ENCODE results near the gene TRAP1. TPM values are rescaled to one million over a fixed set of nuclear protein-coding genes. Genes with fewer than 3 reads are reported as not detected.

TRAP1 gene
- total and polyA plus RNA-seq, 2 experiments from 2014 or later: 62.3 to 80.5 TPM

DNA sequence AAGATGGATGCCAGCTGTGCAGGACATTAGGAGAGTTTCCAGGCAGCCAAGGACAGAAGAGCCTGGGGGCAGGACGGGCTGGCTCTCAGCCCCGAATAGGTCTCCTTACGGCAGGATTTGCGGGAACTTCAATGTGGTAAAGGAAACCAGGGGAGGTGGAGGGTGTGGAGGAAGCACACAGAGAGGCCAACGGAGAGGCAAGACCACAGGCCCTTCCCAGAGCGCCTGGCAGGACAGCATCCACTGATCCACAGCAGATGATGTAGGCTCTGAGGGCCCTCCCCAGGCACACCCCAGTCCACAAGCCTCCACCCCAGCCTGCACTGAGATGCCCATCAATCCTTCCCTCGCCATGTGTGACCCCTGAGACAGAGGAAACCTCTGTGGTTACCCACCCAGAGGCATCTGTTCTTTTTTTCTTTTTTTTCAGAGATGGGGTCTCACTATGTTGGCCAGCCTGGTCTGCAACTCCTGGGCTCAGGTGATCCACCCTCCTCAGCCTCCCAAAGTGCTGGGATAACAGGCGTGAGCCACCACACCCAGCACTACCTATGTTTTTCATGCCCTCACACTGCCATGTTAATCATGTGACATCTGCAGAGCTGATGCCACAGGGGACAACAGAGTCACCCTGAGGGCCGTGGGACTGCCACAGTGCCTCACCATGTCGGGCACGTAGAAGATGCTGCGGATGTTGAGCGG, 43.5 kb downstream of the TRAP1 start:
- 88% methylated on average over 13 of the region's 13 CpGs for WGBS (ENCODE audit: low lambda C conversion rate, missing lambda C conversion rate)
- no peaks in the 10 kb centered on the region for H3K79me2 ChIP-seq
- H3K4me3 ChIP-seq: no peak overlapping the region
- TF ChIP-seq EZH2 (IDR thresholded peaks at IDR 0.05; ENCODE audit: borderline replicate concordance) (no peak), EZH2phosphoT487 (IDR thresholded peaks at IDR 0.05; ENCODE audit: low read depth, severe bottlenecking, unreplicated experiment) (no peak)
- TF ChIP-seq, protein P1, sequence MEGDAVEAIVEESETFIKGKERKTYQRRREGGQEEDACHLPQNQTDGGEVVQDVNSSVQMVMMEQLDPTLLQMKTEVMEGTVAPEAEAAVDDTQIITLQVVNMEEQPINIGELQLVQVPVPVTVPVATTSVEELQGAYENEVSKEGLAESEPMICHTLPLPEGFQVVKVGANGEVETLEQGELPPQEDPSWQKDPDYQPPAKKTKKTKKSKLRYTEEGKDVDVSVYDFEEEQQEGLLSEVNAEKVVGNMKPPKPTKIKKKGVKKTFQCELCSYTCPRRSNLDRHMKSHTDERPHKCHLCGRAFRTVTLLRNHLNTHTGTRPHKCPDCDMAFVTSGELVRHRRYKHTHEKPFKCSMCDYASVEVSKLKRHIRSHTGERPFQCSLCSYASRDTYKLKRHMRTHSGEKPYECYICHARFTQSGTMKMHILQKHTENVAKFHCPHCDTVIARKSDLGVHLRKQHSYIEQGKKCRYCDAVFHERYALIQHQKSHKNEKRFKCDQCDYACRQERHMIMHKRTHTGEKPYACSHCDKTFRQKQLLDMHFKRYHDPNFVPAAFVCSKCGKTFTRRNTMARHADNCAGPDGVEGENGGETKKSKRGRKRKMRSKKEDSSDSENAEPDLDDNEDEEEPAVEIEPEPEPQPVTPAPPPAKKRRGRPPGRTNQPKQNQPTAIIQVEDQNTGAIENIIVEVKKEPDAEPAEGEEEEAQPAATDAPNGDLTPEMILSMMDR (IDR thresholded peaks at IDR 0.05; ENCODE audit: poor library complexity): no peak
- H3K27ac ChIP-seq: no peak overlapping the region
- H3K4me1 ChIP-seq (ENCODE audit: insufficient read depth): no peaks in the 10 kb centered on the region
- no peaks in the 10 kb centered on the region for H3K27me3 ChIP-seq
- no peaks in the 10 kb centered on the region for H3K9me2 ChIP-seq (replicated peaks; ENCODE audit: insufficient read depth)
- no peak overlapping the region for H2AFZ ChIP-seq
- DNase-seq (ENCODE audit: low spot score): no peak
- H3K36me3 ChIP-seq (replicated peaks; ENCODE audit: insufficient read depth, low read depth): no peaks in the 10 kb centered on the region
- H3K4me2 ChIP-seq: no peak overlapping the region
- H4K20me1 ChIP-seq (ENCODE audit: insufficient read depth, poor library complexity, severe bottlenecking): no peaks in the 10 kb centered on the region
- H3K9me3 ChIP-seq (ENCODE audit: low read depth): no peaks in the 10 kb centered on the region

GRCh38 chr16:3673201-3673600, 44.1 kb downstream of the TRAP1 start:
- 95% methylated on average over 18 of the region's 18 CpGs for WGBS (ENCODE audit: low lambda C conversion rate, missing lambda C conversion rate)
- H3K4me3 ChIP-seq: no peak overlapping the region
- H3K27me3 ChIP-seq: no peaks in the 10 kb centered on the region
- H3K4me2 ChIP-seq: no peak overlapping the region
- DNase-seq (ENCODE audit: low spot score): no peak
- H3K27ac ChIP-seq: no peak overlapping the region
- H3K9me3 ChIP-seq (ENCODE audit: low read depth): no peaks in the 10 kb centered on the region
- no peak for TF ChIP-seq EZH2phosphoT487 (IDR thresholded peaks at IDR 0.05; ENCODE audit: low read depth, severe bottlenecking, unreplicated experiment)
- TF ChIP-seq, protein P1 (IDR thresholded peaks at IDR 0.05; ENCODE audit: poor library complexity): no peak
- no peak for TF ChIP-seq EZH2 (IDR thresholded peaks at IDR 0.05; ENCODE audit: borderline replicate concordance)
- H3K79me2 ChIP-seq: no peaks in the 10 kb centered on the region
- H3K9me2 ChIP-seq (replicated peaks; ENCODE audit: insufficient read depth): no peaks in the 10 kb centered on the region
- H3K36me3 ChIP-seq (replicated peaks; ENCODE audit: insufficient read depth, low read depth): no peaks in the 10 kb centered on the region
- H4K20me1 ChIP-seq (ENCODE audit: insufficient read depth, poor library complexity, severe bottlenecking): no peaks in the 10 kb centered on the region
- no peak overlapping the region for H2AFZ ChIP-seq
- H3K4me1 ChIP-seq (ENCODE audit: insufficient read depth): no peaks in the 10 kb centered on the region

- no peaks in the 10 kb centered on the region for H3K27me3 ChIP-seq
- H3K36me3 ChIP-seq (replicated peaks; ENCODE audit: insufficient read depth, low read depth): no peaks in the 10 kb centered on the region
- no peaks in the 10 kb centered on the region for H3K79me2 ChIP-seq
- no peaks in the 10 kb centered on the region for H3K9me3 ChIP-seq (ENCODE audit: low read depth)
- H3K4me3 ChIP-seq: no peak overlapping the region
- no peaks in the 10 kb centered on the region for H3K4me1 ChIP-seq (ENCODE audit: insufficient read depth)
- no peak overlapping the region for H3K27ac ChIP-seq
- no peak overlapping the region for H2AFZ ChIP-seq
- no peak for TF ChIP-seq EZH2phosphoT487 (IDR thresholded peaks at IDR 0.05; ENCODE audit: low read depth, severe bottlenecking, unreplicated experiment)
- TF ChIP-seq EZH2 (IDR thresholded peaks at IDR 0.05; ENCODE audit: borderline replicate concordance): no peak
- TF ChIP-seq, protein P1 (IDR thresholded peaks at IDR 0.05; ENCODE audit: poor library complexity): no peak
- 98% methylated on average over 20 of the region's 26 CpGs for WGBS (ENCODE audit: low lambda C conversion rate, missing lambda C conversion rate)
- H4K20me1 ChIP-seq (ENCODE audit: insufficient read depth, poor library complexity, severe bottlenecking): no peaks in the 10 kb centered on the region
- H3K4me2 ChIP-seq: no peak overlapping the region
- no peak for DNase-seq (ENCODE audit: low spot score)
- H3K9me2 ChIP-seq (replicated peaks; ENCODE audit: insufficient read depth): no peaks in the 10 kb centered on the region
These were observed 44.7 kb downstream of the TRAP1 start for GRCh38 chr16:3672571-3673041.

Measured in hepatocyte (in vitro differentiated cells).